Upper lobe of right lung (tissue), 1 donor: ENCODE data around the gene IL11RA. TPM values are rescaled to one million over a fixed set of nuclear protein-coding genes. Genes with fewer than 3 reads are reported as not detected.
A peak's percentile ranks its signal among the peaks of the same experiment; 100 is the strongest.

Source experiments
- ATAC-seq: fragments of 200-7000 bp; cut with Tn5 transposase; one replicate; pipeline ENCODE4 v1.9.1; 2020; ENCODE audit warnings: mild to moderate bottlenecking, moderate library complexity
- DNase-seq: peaks from one replicate; pipeline ENCODE4 v3.0.0-alpha.2; 2020
- H3K27ac ChIP-seq: fragments of 200-600 bp; one replicate; pipeline ENCODE4 v1.8.0; 2022
- H3K27me3 ChIP-seq: fragments of 200-600 bp; one replicate; pipeline ENCODE4 v1.8.0; 2022; ENCODE audit warnings: mild to moderate bottlenecking
- H3K36me3 ChIP-seq: fragments of 200-600 bp; one replicate; pipeline ENCODE4 v1.8.0; 2022
- H3K4me1 ChIP-seq: fragments of 200-600 bp; one replicate; pipeline ENCODE4 v1.8.0; 2022
- H3K4me3 ChIP-seq: fragments of 200-600 bp; one replicate; pipeline ENCODE4 v1.8.0; 2022; ENCODE audit warnings: mild to moderate bottlenecking
- H3K9me3 ChIP-seq: fragments of 200-600 bp; one replicate; pipeline ENCODE4 v1.8.0; 2022
- CTCF ChIP-seq: fragments of 200-600 bp; IDR thresholded peaks from one replicate; pipeline ENCODE4 v1.8.0; 2022; ENCODE audit warnings: antibody characterized with exemption
- intact Hi-C: fragments of 100-400 bp; cut with DNase I; formaldehyde crosslinking; loops from one replicate; pipeline ENCODE4 v1.11.0; 2022
- total RNA-seq: library from RNA; stranded (reverse); fragmentation: NEBNext Ultra II Directional; extraction: Animal tissue kit (Norgen Biotek cat#: 25700); gene quantifications from one replicate; pipeline ENCODE4 v1.2.1, GENCODE V29; 2021
- donor health status: DM: no; HTN: yes; CAD: no; lungs with severe emphysema.

The IL11RA gene
- total RNA-seq, 1 donor from 2014 or later: 18.7 TPM

GRCh38 chr9:34687276-34688030, 35.5 kb downstream of the IL11RA start:
- intact Hi-C loops: no loop called here
- Histone ChIP-seq H3K9me3 (no peaks in the 10 kb centered on the region), H3K36me3 (no peaks in the 10 kb centered on the region), H3K27me3 (no peaks in the 10 kb centered on the region), H3K4me3 (no peak overlapping the region), H3K27ac (no peak overlapping the region), H3K4me1 (peaks cover 4% of the 10 kb centered on the region)
- no peak for ATAC-seq
- DNase-seq: no peak
- no peak for TF ChIP-seq CTCF

GRCh38 chr9:34688329-34689115, 36.5 kb downstream of the IL11RA start:
- Histone ChIP-seq H3K27ac (no peak overlapping the region), H3K9me3 (no peaks in the 10 kb centered on the region), H3K4me3 (no peak overlapping the region), H3K4me1 (peaks cover 4% of the 10 kb centered on the region), H3K27me3 (no peaks in the 10 kb centered on the region), H3K36me3 (no peaks in the 10 kb centered on the region)
- TF ChIP-seq CTCF: no peak
- ATAC-seq (no peak), DNase-seq (no peak)
- intact Hi-C loops: no loop called here

- DNase-seq (no peak), ATAC-seq (no peak)
- Histone ChIP-seq H3K4me3 (no peak overlapping the region), H3K9me3 (no peaks in the 10 kb centered on the region), H3K27ac (no peak overlapping the region), H3K4me1 (peaks cover 4% of the 10 kb centered on the region), H3K27me3 (no peaks in the 10 kb centered on the region), H3K36me3 (no peaks in the 10 kb centered on the region)
- no peak for TF ChIP-seq CTCF
- intact Hi-C loops: no loop called here
Observed at GRCh38 chr9:34689116-34689470, 37.1 kb downstream of the IL11RA start.

- no peak overlapping the region for H3K4me3 ChIP-seq
- no peaks in the 10 kb centered on the region for H3K36me3 ChIP-seq
- H3K27me3 ChIP-seq: no peaks in the 10 kb centered on the region
- TF ChIP-seq CTCF: no peak
- ATAC-seq: no peak
- DNase-seq: no peak
- intact Hi-C loops: no loop called here
- H3K9me3 ChIP-seq: no peaks in the 10 kb centered on the region
- H3K4me1 ChIP-seq: peaks cover 4% of the 10 kb centered on the region
- no peak overlapping the region for H3K27ac ChIP-seq
Observed at GRCh38 chr9:34689512-34689911, 37.5 kb downstream of the IL11RA start.

- DNase-seq: no peak
- Histone ChIP-seq H3K36me3 (no peaks in the 10 kb centered on the region), H3K9me3 (no peaks in the 10 kb centered on the region), H3K4me3 (no peak within 1 kb of the TSS), H3K4me1 (peaks cover 4% of the 10 kb centered on the region), H3K27ac (no peak within 1 kb of the TSS), H3K27me3 (no peaks in the 10 kb centered on the region)
- ATAC-seq: peak; percentile 34
- no peak for TF ChIP-seq CTCF
- intact Hi-C loops: no loop called here
Observed at GRCh38 chr9:34690983-34691935, 39.3 kb downstream of the IL11RA start, which contains the start of gene CCL19. Gene CCL19 (minus strand): TSS chr9:34691276. CDS start chr9:34691139, 137 bp downstream.
